Measurements from ENCODE around the gene CFAP100.

DNA sequence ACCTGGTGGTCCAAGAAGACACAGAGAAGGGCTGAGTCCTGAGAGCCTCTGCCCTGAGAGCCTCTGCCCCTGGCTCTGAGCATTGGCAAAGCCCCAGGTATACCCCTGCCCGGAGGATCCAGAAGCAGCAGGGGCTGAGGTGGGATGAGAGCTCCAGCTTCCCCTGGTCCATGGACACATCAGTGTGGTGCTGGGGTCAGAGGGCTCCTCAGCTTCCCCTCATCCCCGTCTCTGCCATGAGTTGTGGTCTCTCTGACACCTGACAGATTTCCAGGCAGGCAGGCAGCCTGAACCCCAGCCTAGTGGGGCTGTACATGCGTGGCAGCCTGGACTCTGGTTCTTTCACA lies 34.0 kb upstream of the CFAP100 start:
- TF ChIP-seq, protein P1, sequence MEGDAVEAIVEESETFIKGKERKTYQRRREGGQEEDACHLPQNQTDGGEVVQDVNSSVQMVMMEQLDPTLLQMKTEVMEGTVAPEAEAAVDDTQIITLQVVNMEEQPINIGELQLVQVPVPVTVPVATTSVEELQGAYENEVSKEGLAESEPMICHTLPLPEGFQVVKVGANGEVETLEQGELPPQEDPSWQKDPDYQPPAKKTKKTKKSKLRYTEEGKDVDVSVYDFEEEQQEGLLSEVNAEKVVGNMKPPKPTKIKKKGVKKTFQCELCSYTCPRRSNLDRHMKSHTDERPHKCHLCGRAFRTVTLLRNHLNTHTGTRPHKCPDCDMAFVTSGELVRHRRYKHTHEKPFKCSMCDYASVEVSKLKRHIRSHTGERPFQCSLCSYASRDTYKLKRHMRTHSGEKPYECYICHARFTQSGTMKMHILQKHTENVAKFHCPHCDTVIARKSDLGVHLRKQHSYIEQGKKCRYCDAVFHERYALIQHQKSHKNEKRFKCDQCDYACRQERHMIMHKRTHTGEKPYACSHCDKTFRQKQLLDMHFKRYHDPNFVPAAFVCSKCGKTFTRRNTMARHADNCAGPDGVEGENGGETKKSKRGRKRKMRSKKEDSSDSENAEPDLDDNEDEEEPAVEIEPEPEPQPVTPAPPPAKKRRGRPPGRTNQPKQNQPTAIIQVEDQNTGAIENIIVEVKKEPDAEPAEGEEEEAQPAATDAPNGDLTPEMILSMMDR (IDR thresholded peaks at IDR 0.05): no peak
- no peak for TF ChIP-seq POLR2A (IDR thresholded peaks at IDR 0.05)

Data from adrenal gland (tissue), 5 donors.